GM19438 (cell line): Measurements from ENCODE around the gene SARDH.
"Not testable (repeated sequence)": the region's sequence is repeated elsewhere in the genome, so short reads cannot be mapped to it uniquely, and the experiment has no call there.

Source experiments
- ATAC-seq: cut with Tn5 transposase; IDR thresholded peaks from one replicate; pipeline ENCODE4 v1.9.1; 2021; ENCODE audit warnings: low read depth; ENCODE audit not compliant: unreplicated experiment

The SARDH gene

GRCh38 chr9:133638076-133638475 is 100.1 kb downstream of the SARDH start:
- ATAC-seq, result no peak

GRCh38 chr9:133637451-133638055 is 100.6 kb downstream of the SARDH start:
- ATAC-seq, result no peak

GRCh38 chr9:133636902-133637301 is 101.2 kb downstream of the SARDH start:
- no peak for ATAC-seq

- no peak for ATAC-seq
These were observed 102.3 kb downstream of the SARDH start, which contains the start of gene DBH for GRCh38 chr9:133635533-133636531. Gene DBH (plus strand): TSS chr9:133636363. CDS start chr9:133636372, 9 bp downstream.

GRCh38 chr9:133635098-133635497 is 103.1 kb downstream of the SARDH start:
- no peak for ATAC-seq

GRCh38 chr9:133634081-133634691 is 104.0 kb downstream of the SARDH start:
- ATAC-seq, result no peak

GRCh38 chr9:133633681-133634080 is 104.5 kb downstream of the SARDH start:
- ATAC-seq, result no peak

GRCh38 chr9:133632806-133633680 is 105.1 kb downstream of the SARDH start:
- no peak for ATAC-seq

GRCh38 chr9:133631111-133631510 is 107.0 kb downstream of the SARDH start:
- ATAC-seq, result no peak

GRCh38 chr9:133629221-133630110 is 108.7 kb downstream of the SARDH start:
- ATAC-seq, result no peak

- no peak for ATAC-seq
These were observed 109.4 kb downstream of the SARDH start for GRCh38 chr9:133628766-133629165.

GRCh38 chr9:133627341-133627740 is 110.8 kb downstream of the SARDH start:
- ATAC-seq, result no peak

- ATAC-seq, result not testable (repeated sequence)
These were observed 112.1 kb downstream of the SARDH start for GRCh38 chr9:133626008-133626407.

- ATAC-seq, result no peak
These were observed 115.6 kb downstream of the SARDH start for GRCh38 chr9:133622555-133622954.

GRCh38 chr9:133621725-133622267 is 116.4 kb downstream of the SARDH start:
- ATAC-seq, result no peak

GRCh38 chr9:133619791-133620190 is 118.4 kb downstream of the SARDH start:
- no peak for ATAC-seq

- ATAC-seq, result no peak
These were observed 119.4 kb downstream of the SARDH start for GRCh38 chr9:133618726-133619125.

- no peak for ATAC-seq
These were observed 121.3 kb downstream of the SARDH start for GRCh38 chr9:133616643-133617405.
